ENCODE measurements around the gene NRF1. TPM values are rescaled to one million over a fixed set of nuclear protein-coding genes. Genes with fewer than 3 reads are reported as not detected.
A peak's percentile ranks its signal among the peaks of the same experiment; 100 is the strongest.

The NRF1 gene
- total and polyA plus RNA-seq, 8 donors = 5.5 to 11.2 (median 7.0) TPM

GRCh38 chr7:129779602-129780256 lies 168.2 kb downstream of the NRF1 start:
- peak overlapping the region; percentile 72 to 92 (median 82) for H3K27ac ChIP-seq
- no peaks in the 10 kb centered on the region for H3K36me3 ChIP-seq
- H3K4me1 ChIP-seq = peaks cover 0 to 10% (median 0%) of the 10 kb centered on the region in 3 donors
- H3K27me3 ChIP-seq = peaks cover 0 to 14% (median 2%) of the 10 kb centered on the region in 4 donors
- intact Hi-C loops (cut with DNase I) = no loop called here
- peak overlapping the region; percentile 75 to 89 (median 84) for H3K4me3 ChIP-seq
- no peaks in the 10 kb centered on the region for H3K9me3 ChIP-seq
- ATAC-seq = peak; percentile 66 to 80 (median 72)
- DNase-seq = peak in 4 of 6 donors; percentile 81 to 93 (median 84)
- FAIRE-seq = no peak
- 0 to 1% methylated on average over 57 to 76 of the region's 76 CpGs for WGBS, 2 donors
- no peak for TF ChIP-seq CTCF (IDR thresholded peaks at IDR 0.05)

- ATAC-seq (peak; percentile 88 to 93 (median 90)), DNase-seq (peak; percentile 92 to 97 (median 95)), FAIRE-seq (no peak)
- Histone ChIP-seq H3K9me3 (no peaks in the 10 kb centered on the region), H3K36me3 (no peaks in the 10 kb centered on the region), H3K27me3 (peaks cover 0 to 15% (median 2%) of the 10 kb centered on the region in 4 donors), H3K4me1 (peaks cover 0 to 10% (median 0%) of the 10 kb centered on the region in 3 donors), H3K4me3 (peak overlapping the region; percentile 75 to 89 (median 84)), H3K27ac (peak overlapping the region; percentile 72 to 92 (median 82))
- intact Hi-C loops (cut with DNase I) = no loop called here
- WGBS, 2 donors = 0 to 1% methylated on average over 45 to 63 of the region's 64 CpGs
- no peak for TF ChIP-seq CTCF (IDR thresholded peaks at IDR 0.05)
Measured at GRCh38 chr7:129780257-129780973, 168.9 kb downstream of the NRF1 start.

- intact Hi-C loops (cut with DNase I) = no loop called here
- WGBS, 2 donors = 5 to 6% methylated on average over 51 to 55 of the region's 55 CpGs
- Histone ChIP-seq H3K4me1 (peaks cover 0 to 10% (median 0%) of the 10 kb centered on the region in 3 donors), H3K27ac (peak overlapping the region in 1 of 4 donors; percentile 92), H3K27me3 (peaks cover 0 to 15% (median 2%) of the 10 kb centered on the region in 4 donors), H3K36me3 (no peaks in the 10 kb centered on the region), H3K9me3 (no peaks in the 10 kb centered on the region), H3K4me3 (peak overlapping the region; percentile 75 to 89 (median 84))
- DNase-seq (peak in 5 of 6 donors; percentile 50 to 77 (median 55)), ATAC-seq (peak; percentile 13 to 36 (median 15)), FAIRE-seq (no peak)
- no peak for TF ChIP-seq CTCF (IDR thresholded peaks at IDR 0.05)
Measured at GRCh38 chr7:129780974-129781927, 169.7 kb downstream of the NRF1 start.

- peak in 2 of 6 donors; percentile 22 to 30 for DNase-seq
- Histone ChIP-seq H3K4me1 (peaks cover 0 to 10% (median 0%) of the 10 kb centered on the region in 3 donors), H3K4me3 (peak overlapping the region in 3 of 4 donors; percentile 1 to 89 (median 82)), H3K27me3 (peaks cover 0 to 15% (median 2%) of the 10 kb centered on the region in 4 donors), H3K36me3 (no peaks in the 10 kb centered on the region), H3K9me3 (no peaks in the 10 kb centered on the region), H3K27ac (no peak overlapping the region)
- no peak for FAIRE-seq
- WGBS, 2 donors = 16 to 26% methylated on average over 55 to 73 of the region's 73 CpGs
- ATAC-seq = no peak
- intact Hi-C loops (cut with DNase I) = no loop called here
- TF ChIP-seq CTCF (IDR thresholded peaks at IDR 0.05) = no peak
Measured at GRCh38 chr7:129781928-129782817, 170.7 kb downstream of the NRF1 start.
